Smooth muscle cell (in vitro differentiated cells): ENCODE data around the gene NDUFS4. TPM values are rescaled to one million over a fixed set of nuclear protein-coding genes. Genes with fewer than 3 reads are reported as not detected.
"Not testable (repeated sequence)": the region's sequence is repeated elsewhere in the genome, so short reads cannot be mapped to it uniquely, and the experiment has no call there.

ENCODE experiments used
- DNase-seq: peaks from one replicate; lab custom pipeline; 2025; ENCODE audit not compliant: unreplicated experiment; lab: John Stamatoyannopoulos, UW
- H2AFZ ChIP-seq: fragments of 200-600 bp; sonication (generic); 2 replicates; pipeline ENCODE4 v1.6.0; 2016; ENCODE audit warnings: antibody characterized with exemption, low read depth, mild to moderate bottlenecking
- H3F3A ChIP-seq: fragments of 200-600 bp; sonication (generic); 2 replicates; pipeline ENCODE4 v1.6.0; 2017; ENCODE audit warnings: antibody characterized with exemption, low read depth
- H3K27ac ChIP-seq: fragments of 200-600 bp; sonication (generic); 2 replicates; pipeline ENCODE4 v1.5.1; 2016; ENCODE audit warnings: low read depth, mild to moderate bottlenecking
- H3K27me3 ChIP-seq: fragments of 200-600 bp; sonication (generic); 2 replicates; pipeline ENCODE4 v1.6.1; 2016; ENCODE audit warnings: low read depth, mild to moderate bottlenecking
- H3K36me3 ChIP-seq: fragments of 200-600 bp; sonication (generic); 2 replicates; pipeline ENCODE4 v1.5.1; 2016; ENCODE audit warnings: low read depth
- H3K4me1 ChIP-seq: fragments of 200-600 bp; sonication (generic); 2 replicates; pipeline ENCODE4 v1.5.1; 2016; ENCODE audit warnings: low read depth
- H3K4me2 ChIP-seq: fragments of 200-600 bp; sonication (generic); 2 replicates; pipeline ENCODE4 v1.6.0; 2016; ENCODE audit warnings: mild to moderate bottlenecking
- H3K4me3 ChIP-seq: fragments of 200-600 bp; sonication (generic); 2 replicates; pipeline ENCODE4 v1.5.1; 2016; ENCODE audit warnings: mild to moderate bottlenecking
- H3K79me2 ChIP-seq: fragments of 200-600 bp; sonication (generic); 2 replicates; pipeline ENCODE4 v1.6.0; 2016; ENCODE audit warnings: low read depth, mild to moderate bottlenecking
- H3K9ac ChIP-seq: fragments of 200-600 bp; sonication (generic); 2 replicates; pipeline ENCODE4 v1.6.0; 2016; ENCODE audit warnings: low read depth
- H3K9me3 ChIP-seq: fragments of 200-600 bp; sonication (generic); replicated peaks from 2 replicates; pipeline ENCODE4 v1.5.1; 2016; ENCODE audit warnings: low read depth
- H4K20me1 ChIP-seq: fragments of 200-600 bp; sonication (generic); 2 replicates; pipeline ENCODE4 v1.6.0; 2016; ENCODE audit warnings: low read depth
- WGBS: methylation state at CpG from one replicate; pipeline ENCODE4 v1.1.7; 2016; ENCODE audit warnings: low lambda C conversion rate; 5-methylcytosine and 5-hydroxymethylcytosine counted together
- polyA plus RNA-seq: library from polyadenylated mRNA; unstranded; fragments of >200 nt; fragmentation: Nextera tagmentation; extraction: Ambion mirVana; gene quantifications from 2 replicates; pipeline ENCODE4 v1.2.1, GENCODE V29; 2016
- total RNA-seq: library from RNA; depleted of rRNA; stranded (reverse); fragments of >200 nt; gene quantifications from 2 replicates; pipeline ENCODE4 v1.2.3, GENCODE V29; 2014
- TF ChIP-seq, protein P1 (sequence below): fragments of 200-600 bp; sonication (generic); IDR thresholded peaks from 2 replicates; pipeline ENCODE4 v1.5.1; 2017; ENCODE audit warnings: borderline replicate concordance, mild to moderate bottlenecking, antibody characterized with exemption; ENCODE audit not compliant: insufficient read depth, poor library complexity, severe bottlenecking

NDUFS4 gene
- total and polyA plus RNA-seq, 2 experiments from 2014 or later: 182 to 218 TPM

DNA sequence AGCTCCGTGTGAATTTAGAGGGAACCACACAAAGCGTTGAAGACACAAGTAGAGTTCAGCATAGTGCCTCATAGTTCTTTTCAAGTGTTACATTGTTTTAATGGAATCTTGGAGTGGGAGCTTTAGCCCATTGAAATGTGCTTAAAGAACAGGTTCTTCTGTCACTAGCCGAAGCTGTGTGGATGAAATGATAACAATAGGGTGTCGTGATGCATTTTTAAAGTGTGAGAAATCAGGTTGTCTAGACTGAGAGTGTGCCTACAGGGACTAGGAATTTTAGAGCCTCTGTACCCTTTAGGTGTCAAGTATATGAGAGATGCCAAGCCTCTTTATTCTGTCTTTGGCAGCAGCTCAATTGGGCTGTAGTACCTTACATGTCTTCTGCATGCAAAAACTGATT lies 83.0 kb downstream of the NDUFS4 start:
- H3K27ac ChIP-seq: peak overlapping the region; percentile 17
- H3K36me3 ChIP-seq: peaks cover under 1% of the 10 kb centered on the region
- H3K27me3 ChIP-seq: no peaks in the 10 kb centered on the region
- no peak overlapping the region for H3K9ac ChIP-seq
- H2AFZ ChIP-seq: no peak overlapping the region
- H3K4me3 ChIP-seq: no peak overlapping the region
- H3K9me3 ChIP-seq: no peaks in the 10 kb centered on the region
- no peaks in the 10 kb centered on the region for H3F3A ChIP-seq
- 56% methylated on average over 4 of the region's 4 CpGs for WGBS
- no peak for DNase-seq
- H3K4me2 ChIP-seq: no peak overlapping the region
- TF ChIP-seq, protein P1, sequence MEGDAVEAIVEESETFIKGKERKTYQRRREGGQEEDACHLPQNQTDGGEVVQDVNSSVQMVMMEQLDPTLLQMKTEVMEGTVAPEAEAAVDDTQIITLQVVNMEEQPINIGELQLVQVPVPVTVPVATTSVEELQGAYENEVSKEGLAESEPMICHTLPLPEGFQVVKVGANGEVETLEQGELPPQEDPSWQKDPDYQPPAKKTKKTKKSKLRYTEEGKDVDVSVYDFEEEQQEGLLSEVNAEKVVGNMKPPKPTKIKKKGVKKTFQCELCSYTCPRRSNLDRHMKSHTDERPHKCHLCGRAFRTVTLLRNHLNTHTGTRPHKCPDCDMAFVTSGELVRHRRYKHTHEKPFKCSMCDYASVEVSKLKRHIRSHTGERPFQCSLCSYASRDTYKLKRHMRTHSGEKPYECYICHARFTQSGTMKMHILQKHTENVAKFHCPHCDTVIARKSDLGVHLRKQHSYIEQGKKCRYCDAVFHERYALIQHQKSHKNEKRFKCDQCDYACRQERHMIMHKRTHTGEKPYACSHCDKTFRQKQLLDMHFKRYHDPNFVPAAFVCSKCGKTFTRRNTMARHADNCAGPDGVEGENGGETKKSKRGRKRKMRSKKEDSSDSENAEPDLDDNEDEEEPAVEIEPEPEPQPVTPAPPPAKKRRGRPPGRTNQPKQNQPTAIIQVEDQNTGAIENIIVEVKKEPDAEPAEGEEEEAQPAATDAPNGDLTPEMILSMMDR: no peak
- peaks cover 23% of the 10 kb centered on the region for H3K4me1 ChIP-seq
- no peaks in the 10 kb centered on the region for H3K79me2 ChIP-seq
- H4K20me1 ChIP-seq: peaks cover 8% of the 10 kb centered on the region

GRCh38 chr5:53645078-53645477 lies 84.6 kb downstream of the NDUFS4 start:
- no peak overlapping the region for H3K4me3 ChIP-seq
- H3F3A ChIP-seq: no peaks in the 10 kb centered on the region
- peaks cover 7% of the 10 kb centered on the region for H3K79me2 ChIP-seq
- H3K9ac ChIP-seq: no peak overlapping the region
- WGBS: 88% methylated on average over 2 of the region's 2 CpGs
- TF ChIP-seq, protein P1: no peak
- no peaks in the 10 kb centered on the region for H3K9me3 ChIP-seq
- H3K27ac ChIP-seq: no peak overlapping the region
- no peaks in the 10 kb centered on the region for H3K27me3 ChIP-seq
- DNase-seq: no peak
- H2AFZ ChIP-seq: no peak overlapping the region
- peaks cover 23% of the 10 kb centered on the region for H3K4me1 ChIP-seq
- peaks cover 8% of the 10 kb centered on the region for H4K20me1 ChIP-seq
- H3K4me2 ChIP-seq: no peak overlapping the region
- peaks cover 8% of the 10 kb centered on the region for H3K36me3 ChIP-seq

DNA sequence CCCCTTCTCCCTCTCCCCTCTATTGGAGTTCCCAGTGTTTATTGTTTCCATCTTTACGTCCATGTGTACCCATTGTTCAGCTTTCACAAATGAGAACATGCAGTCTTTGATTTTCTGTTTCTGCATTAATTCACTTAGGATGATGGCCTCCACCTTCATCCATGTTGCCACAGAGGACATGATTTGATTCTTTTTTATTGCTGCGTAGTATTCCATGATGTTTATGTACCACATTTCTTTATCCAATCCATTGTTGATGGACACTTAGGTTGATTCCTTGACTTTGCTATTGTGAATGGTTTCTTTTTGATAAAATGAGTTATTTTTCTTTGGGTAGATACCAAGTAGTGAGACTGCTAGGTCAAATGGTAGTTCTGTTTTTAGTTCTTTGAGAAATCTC lies 88.9 kb downstream of the NDUFS4 start:
- H3K36me3 ChIP-seq: peaks cover 8% of the 10 kb centered on the region
- no peak overlapping the region for H3K27ac ChIP-seq
- H3K9ac ChIP-seq: no peak overlapping the region
- H3K27me3 ChIP-seq: no peaks in the 10 kb centered on the region
- no peak overlapping the region for H3K4me3 ChIP-seq
- no peaks in the 10 kb centered on the region for H3K4me1 ChIP-seq
- WGBS: 98% methylated on average over 2 of the region's 2 CpGs
- DNase-seq: no peak
- H3K4me2 ChIP-seq: no peak overlapping the region
- H3K9me3 ChIP-seq: no peaks in the 10 kb centered on the region
- no peaks in the 10 kb centered on the region for H3F3A ChIP-seq
- peaks cover 25% of the 10 kb centered on the region for H3K79me2 ChIP-seq
- TF ChIP-seq, protein P1: no peak
- H2AFZ ChIP-seq: no peak overlapping the region
- H4K20me1 ChIP-seq: peaks cover 11% of the 10 kb centered on the region

GRCh38 chr5:53660573-53660972 lies 100.1 kb downstream of the NDUFS4 start:
- WGBS: 95% methylated on average over 4 of the region's 4 CpGs
- H3F3A ChIP-seq, H3K4me3 ChIP-seq, H3K4me2 ChIP-seq, H3K27ac ChIP-seq, H3K27me3 ChIP-seq, H2AFZ ChIP-seq, H3K36me3 ChIP-seq, H3K9me3 ChIP-seq, H4K20me1 ChIP-seq, H3K9ac ChIP-seq, DNase-seq, H3K79me2 ChIP-seq, H3K4me1 ChIP-seq: not testable (repeated sequence)

GRCh38 chr5:53665313-53665712 lies 104.9 kb downstream of the NDUFS4 start:
- H3K36me3 ChIP-seq, H3K27me3 ChIP-seq, H3K9ac ChIP-seq, H3K4me2 ChIP-seq, H4K20me1 ChIP-seq, H2AFZ ChIP-seq, H3K4me3 ChIP-seq, H3K27ac ChIP-seq, H3K9me3 ChIP-seq, H3K4me1 ChIP-seq, H3F3A ChIP-seq, H3K79me2 ChIP-seq, DNase-seq: not testable (repeated sequence)
- 93% methylated on average over 11 of the region's 11 CpGs for WGBS
